Thyroid gland (tissue), 4 donors: ENCODE results near the gene SLC25A6. TPM values are rescaled to one million over a fixed set of nuclear protein-coding genes. Genes with fewer than 3 reads are reported as not detected.
A peak's percentile ranks its signal among the peaks of the same experiment; 100 is the strongest.

Source experiments
- DNase-seq, 2 donors: peaks; one replicate each; pipeline ENCODE4 v3.0.0-alpha.2; 2019
- H3K27ac ChIP-seq, 3 donors: fragments of 200-600 bp; sonication (generic); 1 replicate in 2 of 3; 2 replicates in 1 of 3; pipeline ENCODE4 v1.5.1; 2016 to 2019; ENCODE audit warnings: mild to moderate bottlenecking in 1 of 3, moderate library complexity in 1 of 3
- H3K27me3 ChIP-seq: fragments of 200-600 bp; sonication (generic); one replicate; pipeline ENCODE4 v1.5.1; 2019
- H3K36me3 ChIP-seq, 2 donors: fragments of 200-600 bp; sonication (generic); one replicate each; pipeline ENCODE4 v1.5.1; 2016 to 2019
- H3K4me1 ChIP-seq, 2 donors: fragments of 200-600 bp; sonication (generic); one replicate each; pipeline ENCODE4 v1.5.1; 2017 to 2019
- H3K4me3 ChIP-seq, 3 donors: fragments of 200-600 bp; sonication (generic); replicated peaks in 1 of 3; 1 replicate in 2 of 3; 2 replicates in 1 of 3; pipeline ENCODE4 v1.5.1; 2016; ENCODE audit warnings: mild to moderate bottlenecking in 1 of 3
- H3K9me3 ChIP-seq: fragments of 200-600 bp; sonication (generic); one replicate; pipeline ENCODE4 v1.5.1; 2017
- POLR2A ChIP-seq, 2 donors: fragments of 450-650 bp; IDR thresholded peaks; one replicate each; pipeline ENCODE4 v1.6.1; 2017; ENCODE audit warnings: antibody characterized with exemption in 2 of 2, mild to moderate bottlenecking in 2 of 2, moderate library complexity in 1 of 2
- WGBS, 2 donors: methylation state at CpG; one replicate each; pipeline ENCODE4 v1.1.5; 2017; 5-methylcytosine and 5-hydroxymethylcytosine counted together
- intact Hi-C: fragments of 100-400 bp; cut with DNase I; formaldehyde crosslinking; loops from one replicate; pipeline ENCODE4 v1.15.1; 2023
- total RNA-seq, 4 donors: library from RNA; depleted of rRNA; stranded (reverse); fragments of >200 nt; gene quantifications; one replicate each; pipeline ENCODE4 v1.2.3, GENCODE V29; 2016
- TF ChIP-seq, protein P1 (sequence below), 6 experiments: fragments of 200-600 bp in 3 of 6; fragments of 450-650 bp in 3 of 6; sonication (generic) in 3 of 6; IDR thresholded peaks; one replicate each; pipeline ENCODE4 v1.5.1; 2016 to 2019; ENCODE audit warnings: antibody characterized with exemption in 6 of 6, mild to moderate bottlenecking in 2 of 6, inconsistent platforms in 1 of 6, moderate library complexity in 1 of 6

The SLC25A6 gene
- total RNA-seq, 4 donors from 2014 or later = 219 to 397 (median 320) TPM

DNA sequence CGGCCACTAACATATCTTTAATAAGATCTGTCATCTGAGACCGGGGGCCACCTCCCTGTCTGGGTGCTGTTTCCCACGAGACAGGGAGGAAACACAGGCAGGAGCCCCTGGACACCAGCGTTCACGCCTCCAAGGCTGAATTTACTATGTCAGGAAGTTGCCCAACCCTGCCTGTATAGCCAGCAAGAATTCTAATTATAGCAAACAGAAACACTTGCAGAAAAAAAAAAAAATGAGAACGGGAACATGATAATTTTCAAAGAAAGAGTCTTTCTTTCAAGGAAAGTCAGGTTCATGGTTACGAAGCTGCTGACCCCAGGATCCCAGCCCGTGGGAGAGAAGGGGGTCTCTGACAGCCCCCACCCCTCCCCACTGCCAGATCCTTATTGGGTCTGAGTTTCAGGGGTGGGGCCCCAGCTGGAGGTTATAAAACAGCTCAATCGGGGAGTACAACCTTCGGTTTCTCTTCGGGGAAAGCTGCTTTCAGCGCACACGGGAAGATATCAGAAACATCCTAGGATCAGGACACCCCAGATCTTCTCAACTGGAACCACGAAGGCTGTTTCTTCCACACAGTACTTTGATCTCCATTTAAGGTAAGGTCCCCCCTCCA lies 55.5 kb downstream of the SLC25A6 start, which contains the start of gene IL3RA:
TSS of gene IL3RA (plus strand) at position 455 of the 613 bp plus-strand sequence. CDS start 4,981 bp downstream, outside the sequence.
- 40 to 45% methylated on average over 14 of the region's 14 CpGs for WGBS, 2 donors
- H3K27me3 ChIP-seq = no peaks in the 10 kb centered on the region
- no peaks in the 10 kb centered on the region for H3K9me3 ChIP-seq
- peak within 1 kb of the TSS in 1 of 3 donors; percentile 12 for H3K4me3 ChIP-seq
- peak within 1 kb of the TSS in 2 of 3 donors; percentile 23 to 41 for H3K27ac ChIP-seq
- no peaks in the 10 kb centered on the region for H3K36me3 ChIP-seq
- intact Hi-C loops = no loop called here
- TF ChIP-seq POLR2A (IDR thresholded peaks at IDR 0.05) = no peak
- TF ChIP-seq, protein P1, sequence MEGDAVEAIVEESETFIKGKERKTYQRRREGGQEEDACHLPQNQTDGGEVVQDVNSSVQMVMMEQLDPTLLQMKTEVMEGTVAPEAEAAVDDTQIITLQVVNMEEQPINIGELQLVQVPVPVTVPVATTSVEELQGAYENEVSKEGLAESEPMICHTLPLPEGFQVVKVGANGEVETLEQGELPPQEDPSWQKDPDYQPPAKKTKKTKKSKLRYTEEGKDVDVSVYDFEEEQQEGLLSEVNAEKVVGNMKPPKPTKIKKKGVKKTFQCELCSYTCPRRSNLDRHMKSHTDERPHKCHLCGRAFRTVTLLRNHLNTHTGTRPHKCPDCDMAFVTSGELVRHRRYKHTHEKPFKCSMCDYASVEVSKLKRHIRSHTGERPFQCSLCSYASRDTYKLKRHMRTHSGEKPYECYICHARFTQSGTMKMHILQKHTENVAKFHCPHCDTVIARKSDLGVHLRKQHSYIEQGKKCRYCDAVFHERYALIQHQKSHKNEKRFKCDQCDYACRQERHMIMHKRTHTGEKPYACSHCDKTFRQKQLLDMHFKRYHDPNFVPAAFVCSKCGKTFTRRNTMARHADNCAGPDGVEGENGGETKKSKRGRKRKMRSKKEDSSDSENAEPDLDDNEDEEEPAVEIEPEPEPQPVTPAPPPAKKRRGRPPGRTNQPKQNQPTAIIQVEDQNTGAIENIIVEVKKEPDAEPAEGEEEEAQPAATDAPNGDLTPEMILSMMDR (IDR thresholded peaks at IDR 0.05) = no peak
- no peak for DNase-seq
- H3K4me1 ChIP-seq = no peaks in the 10 kb centered on the region

Other genes starting within 250 kb of the SLC25A6 start
- gene CRLF2, start 179.5 kb downstream of the SLC25A6 start, total RNA-seq = not detected
- 1 to 10 TPM; 1.9 to 5.6 (median 3.4) TPM for gene CSF2RA, start 123.3 kb downstream of the SLC25A6 start, total RNA-seq
- gene IL3RA, start 55.3 kb downstream of the SLC25A6 start, total RNA-seq = 1 to 10 TPM in 3 of 4 donors, under 1 TPM in 1; 0.89 to 4.5 (median 3.3) TPM
- gene ASMTL, start 60.8 kb upstream of the SLC25A6 start, total RNA-seq = 10 to 100 TPM; 29.7 to 56.1 (median 42.4) TPM
- gene P2RY8, start 145.1 kb upstream of the SLC25A6 start, total RNA-seq = 10 to 100 TPM in 1 of 4 donors, 1 to 10 TPM in 3; 2.4 to 11.9 (median 3.0) TPM
- gene AKAP17A, start 199.5 kb upstream of the SLC25A6 start, total RNA-seq = 10 to 100 TPM; 56.7 to 82.6 (median 63.1) TPM
- not detected for gene ASMT, start 222.9 kb upstream of the SLC25A6 start, total RNA-seq